GM12878 (cell line): Measurements from ENCODE around the gene PARM1. TPM values are rescaled to one million over a fixed set of nuclear protein-coding genes. Genes with fewer than 3 reads are reported as not detected.

Experiments
- ATAC-seq: fragments of 200-7000 bp; cut with Tn5 transposase; 3 replicates; pipeline ENCODE4 v1.9.1; 2020; ENCODE audit warnings: mild to moderate bottlenecking, moderate library complexity
- BruUV-seq: library from RNA; stranded (reverse); fragments of 400-500 nt; replicated peaks from 2 replicates; lab custom pipeline; 2021; lab: Mats Ljungman, UMichigan
- CTCF ChIA-PET: fragments of 300-600 bp; sonication (Branson Sonifier 250); formaldehyde crosslinking; extraction: SDS; loops from one replicate; lab custom pipeline; 2021; ENCODE audit warnings: inconsistent platforms; lab: Yijun Ruan, JAX
- POLR2A ChIA-PET: fragments of 350-600 bp; formaldehyde crosslinking; extraction: SDS; loops from one replicate; lab custom pipeline; 2021; ENCODE audit warnings: inconsistent platforms; lab: Charles Lee
- RAD21 ChIA-PET: fragments of 300-600 bp; sonication (Branson Sonifier 250); formaldehyde crosslinking; loops from one replicate; lab custom pipeline; 2023; ENCODE audit warnings: antibody characterized with exemption; ENCODE audit not compliant: unreplicated experiment; lab: Charles Lee
- SMC1A ChIA-PET: fragments of 300-600 bp; sonication (Branson Sonifier 250); formaldehyde crosslinking; loops from one replicate; lab custom pipeline; 2023; ENCODE audit not compliant: unreplicated experiment, uncharacterized antibody; lab: Charles Lee
- DNase-seq: peaks from one replicate; pipeline ENCODE4 v3.0.0-alpha.2; 2011; ENCODE audit warnings: low read depth, low spot score
- FAIRE-seq: peaks from 3 replicates; lab custom pipeline; 2011; peaks lifted over from hg19 to GRCh38; lab: Jason Lieb, UNC
- H2AFZ ChIP-seq: 2 replicates; pipeline ENCODE4 v1.6.0; 2011; ENCODE audit warnings: low read depth, low read length, control low read depth; ENCODE audit not compliant: control insufficient read depth
- H3K27ac ChIP-seq: 2 replicates; pipeline ENCODE4 v1.5.1; 2011; ENCODE audit warnings: control low read depth; ENCODE audit not compliant: control insufficient read depth, insufficient read depth
- H3K27me3 ChIP-seq, 2 experiments: replicated peaks in 1 of 2; 2 replicates each; pipeline versions ENCODE4 v1.6.0 to v1.6.1; 2011; ENCODE audit warnings: low read length in 1 of 2; ENCODE audit not compliant: control insufficient read depth in 2 of 2, insufficient read depth in 2 of 2
- H3K36me3 ChIP-seq, 2 experiments: 2 replicates each; pipeline ENCODE4 v1.5.1; 2011; ENCODE audit warnings: low read length in 1 of 2; ENCODE audit not compliant: control insufficient read depth in 2 of 2, insufficient read depth in 2 of 2
- H3K4me1 ChIP-seq: 2 replicates; pipeline ENCODE4 v1.6.1; 2011; ENCODE audit warnings: mild to moderate bottlenecking, low read length, moderate library complexity, mixed read lengths; ENCODE audit not compliant: control insufficient read depth, insufficient read depth
- H3K4me2 ChIP-seq: 2 replicates; pipeline ENCODE4 v1.6.0; 2011; ENCODE audit warnings: control low read depth; ENCODE audit not compliant: control insufficient read depth, insufficient read depth
- H3K4me3 ChIP-seq: fragments of 200-600 bp; sonication (generic); 2 replicates; pipeline ENCODE4 v1.5.1; 2016
- H3K79me2 ChIP-seq: 2 replicates; pipeline ENCODE4 v1.6.0; 2011; ENCODE audit warnings: low read length; ENCODE audit not compliant: control insufficient read depth, insufficient read depth
- H3K9ac ChIP-seq: 2 replicates; pipeline ENCODE4 v1.8.0; 2011; ENCODE audit warnings: low read length, control low read depth, mixed read lengths; ENCODE audit not compliant: control insufficient read depth, insufficient read depth
- H3K9me3 ChIP-seq: replicated peaks from 3 replicates; pipeline ENCODE4 v1.5.1; 2011; ENCODE audit warnings: mild to moderate bottlenecking, low read length; ENCODE audit not compliant: control insufficient read depth, insufficient read depth
- H4K20me1 ChIP-seq: 2 replicates; pipeline ENCODE4 v1.6.0; 2011; ENCODE audit not compliant: control insufficient read depth, insufficient read depth
- BACH1 ChIP-seq: fragments of 450-650 bp; IDR thresholded peaks from 2 replicates; pipeline ENCODE4 v1.6.1; 2017; ENCODE audit warnings: mild to moderate bottlenecking, borderline replicate concordance
- CTCF ChIP-seq, 3 experiments: IDR thresholded peaks in 2 of 3; conservative IDR thresholded peaks in 1 of 3; 2 replicates each; pipeline ENCODE4 v1.5.1; 2011; ENCODE audit warnings: low read depth in 3 of 3, low read length in 3 of 3, mild to moderate bottlenecking in 3 of 3, control low read depth in 2 of 3, moderate library complexity in 2 of 3, inconsistent platforms in 1 of 3, mixed read lengths in 1 of 3; ENCODE audit not compliant: control insufficient read depth in 2 of 3, insufficient read depth in 1 of 3; ENCODE audit errors: extremely low read depth in 1 of 3
- FOXK2 ChIP-seq: fragments of 450-650 bp; IDR thresholded peaks from 2 replicates; pipeline ENCODE4 v1.6.1; 2017; ENCODE audit warnings: mild to moderate bottlenecking, moderate library complexity
- ZNF274 ChIP-seq: IDR thresholded peaks from one replicate; pipeline ENCODE4 v1.8.0; 2011; ENCODE audit not compliant: insufficient read length, insufficient read depth
- WGBS: methylation state at CpG from one replicate; pipeline ENCODE4 v1.1.6; 2016; ENCODE audit warnings: low lambda C conversion rate; ENCODE audit not compliant: insufficient replicate concordance, insufficient coverage; ENCODE audit errors: missing lambda C conversion rate; 5-methylcytosine and 5-hydroxymethylcytosine counted together
- in situ Hi-C: fragments of 300-500 bp; cut with MboI; formaldehyde crosslinking; loops from 9 replicates; pipeline ENCODE4 v1.14.3; 2018; ENCODE audit warnings: mixed read lengths
- intact Hi-C: fragments of 100-400 bp; cut with micrococcal nuclease; formaldehyde crosslinking; loops from one replicate; pipeline ENCODE4 v1.14.2; 2022; ENCODE audit not compliant: unreplicated experiment
- polyA plus RNA-seq, 11 experiments: library from polyadenylated mRNA; depleted of rRNA in 4 of 11; unstranded in 6 of 11; stranded (reverse) in 5 of 11; fragments of >200 nt; fragmentation: Nextera tagmentation in 4 of 11; fragmentation: Illumina TruSeq in 1 of 11; extraction: Ambion mirVana in 4 of 11; extraction: Trizol in 1 of 11; gene quantifications; 1 replicate in 1 of 11; 2 replicates in 10 of 11; pipeline versions ENCODE4 v1.2.1 to v1.2.3, GENCODE V29; 2011 to 2016; ENCODE audit warnings: inconsistent platforms in 2 of 11, missing spikeins in 2 of 11, low read depth in 1 of 11
- total RNA-seq, 4 experiments: library from RNA; depleted of rRNA in 3 of 4; stranded (reverse); fragments of >200 nt in 3 of 4; fragmentation: Illumina TruSeq in 1 of 4; extraction: Trizol in 1 of 4; gene quantifications; 2 replicates each; pipeline versions ENCODE4 v1.2.1 to v1.2.3, GENCODE V29; 2013 to 2021

Gene PARM1
- total and polyA plus RNA-seq, 10 of the 15 experiments (the other 5 are each of a cell fraction or from before 2014, with no cell fraction given) = 13.9 to 56.2 (median 41.3) TPM

- WGBS = 85% methylated on average over 9 of the region's 9 CpGs
- Histone ChIP-seq H3K27ac (0 out of 2 replicates have a peak overlapping the region, but pooled peaks have one; percentile 38), H3K4me3 (no peak overlapping the region), H3K36me3 (no peaks in the 10 kb centered on the region), H2AFZ (no peak overlapping the region), H4K20me1 (no peaks in the 10 kb centered on the region), H3K4me2 (peak overlapping the region; percentile 68), H3K4me1 (peaks cover 23% of the 10 kb centered on the region), H3K9me3 (no peaks in the 10 kb centered on the region; the same call in 1 of the 3 replicates), H3K79me2 (no peaks in the 10 kb centered on the region), H3K27me3 (no peaks in the 10 kb centered on the region), H3K9ac (no peak overlapping the region; the same call in 1 of the 2 replicates)
- ATAC-seq (no peak), DNase-seq (no peak), FAIRE-seq (no peak)
- in situ Hi-C loops = no loop called here
- intact Hi-C loops = loop anchor here (2.0 kb wide), 2 partner anchors 37 to 67 kb away; partner anchors contain the start of gene PARM1
- peak in 2 of 3 experiments; percentile 17 to 19; a peak in 1 of 6 replicates for TF ChIP-seq CTCF (IDR thresholded peaks at IDR 0.05 in 2 of 3, conservative IDR thresholded peaks at IDR 0.05 in 1 of 3; ENCODE audit: control insufficient read depth in 2 of 3, extremely low read depth in 1 of 3, insufficient read depth in 1 of 3, low read depth in 3 of 3, low read length in 3 of 3)
- no peak for TF ChIP-seq BACH1
- no peak for TF ChIP-seq FOXK2
- no peak for TF ChIP-seq ZNF274
- ChIA-PET CTCF (interaction anchor here (0.8 to 2.5 kb wide), 5 partner anchors 16 to 39 kb away, joined by 3 to 10 read pairs (median 3); no protein-coding TSS in a partner anchor), SMC1A (interaction anchor here (0.7 to 1.4 kb wide), 12 partner anchors 8 to 120 kb away, joined by 3 to 6 read pairs (median 3); no protein-coding TSS in a partner anchor), POLR2A (interaction anchor here (0.8 kb wide), 1 partner anchor 24 kb away, joined by 3 read pairs; no protein-coding TSS in a partner anchor), RAD21 (interaction anchor here (0.8 to 1.9 kb wide), 6 partner anchors 26 to 165 kb away, joined by 3 to 8 read pairs (median 4); no protein-coding TSS in a partner anchor)
- BruUV-seq = no TSS peak
Measured at GRCh38 chr4:74969507-74970474, 36.9 kb downstream of the PARM1 start.
